Measurements from ENCODE around the gene ACVR1. TPM values are rescaled to one million over a fixed set of nuclear protein-coding genes. Genes with fewer than 3 reads are reported as not detected.
A peak's percentile ranks its signal among the peaks of the same experiment; 100 is the strongest.

The ACVR1 gene
- total and polyA plus RNA-seq, 2 donors (not counting 3 experiments of a cell fraction or from before 2014, with no cell fraction given), result 24.8 to 33.6 TPM

DNA sequence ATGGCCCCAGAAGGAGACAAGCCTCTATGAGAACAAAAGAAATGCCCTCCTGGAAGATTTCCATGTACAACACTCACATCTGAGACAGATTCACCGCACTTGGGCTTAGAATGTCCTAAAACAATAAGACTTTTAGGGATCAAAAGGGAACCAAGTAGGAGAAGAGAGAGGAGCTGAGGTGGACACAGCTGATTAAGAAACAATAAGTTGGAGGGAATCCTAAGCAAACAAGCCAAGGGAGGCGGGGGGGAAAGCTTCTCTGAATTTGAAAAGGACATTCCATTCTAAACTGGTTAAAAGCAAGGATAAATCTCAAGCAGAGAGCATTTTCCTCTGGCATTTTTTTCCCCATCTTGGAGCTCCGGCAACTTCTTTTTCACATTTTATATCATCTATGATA is 9.9 kb downstream of the ACVR1 start:
- H3K36me3 ChIP-seq (ENCODE audit: control insufficient read depth in 2 of 2, extremely low read depth in 1 of 2, insufficient read depth in 2 of 2, low read length in 2 of 2), result no peaks in the 10 kb centered on the region
- H3K4me1 ChIP-seq (ENCODE audit: control insufficient read depth, extremely low read depth, insufficient read depth, low read length), result peaks cover 24% of the 10 kb centered on the region
- H2AFZ ChIP-seq (ENCODE audit: low read depth, low read length), result no peak overlapping the region
- peaks cover 3% of the 10 kb centered on the region for H4K20me1 ChIP-seq (replicated peaks; ENCODE audit: control insufficient read depth, extremely low read depth, insufficient read depth, low read length)
- intact Hi-C loops (cut with micrococcal nuclease), result loop anchor here (1.0 kb wide), 1 partner anchor 11 kb away; no protein-coding TSS in a partner anchor
- no peak for TF ChIP-seq MYC (IDR thresholded peaks at IDR 0.05; ENCODE audit: low read depth, low read length)
- no peaks in the 10 kb centered on the region for H3K9me1 ChIP-seq (replicated peaks; ENCODE audit: control insufficient read depth, extremely low read depth, insufficient read depth, low read length)
- peak overlapping the region; percentile 49 for H3K4me2 ChIP-seq (ENCODE audit: insufficient read depth, low read length)
- H3K79me2 ChIP-seq (ENCODE audit: control insufficient read depth, insufficient read depth, low read length), result peaks cover 51% of the 10 kb centered on the region
- no peak overlapping the region for H3K27ac ChIP-seq (ENCODE audit: insufficient read depth, low read depth, low read length)
- BruUV-seq (replicated peaks), result no TSS peak
- no peak overlapping the region for H3K9ac ChIP-seq (replicated peaks; ENCODE audit: extremely low read depth, insufficient read depth, low read length)
- no peaks in the 10 kb centered on the region for H3K27me3 ChIP-seq (ENCODE audit: control insufficient read depth in 2 of 2, insufficient read depth in 2 of 2, low read length in 2 of 2)
- no peak overlapping the region for H3K4me3 ChIP-seq (replicated peaks in 1 of 3; ENCODE audit: insufficient read depth in 1 of 3, low read depth in 1 of 3, low read length in 3 of 3)
- CTCF ChIA-PET, result interaction anchor here (0.8 to 1.4 kb wide), 7 partner anchors 9 to 59 kb away, joined by 3 to 10 read pairs (median 3); partner anchors contain the start of gene ACVR1
- POLR2A ChIA-PET, result interaction anchor here (1.8 kb wide), 1 partner anchor 10 kb away, joined by 10 read pairs; the partner anchor contains the start of gene ACVR1
- dilution Hi-C loops (cut with MboI; ENCODE audit: extremely low pct_ligation_motif_present, low sequenced_read_pairs), result no loop called here
- FAIRE-seq, result peak; percentile 78
- no peaks in the 10 kb centered on the region for H3K9me3 ChIP-seq (replicated peaks; ENCODE audit: control insufficient read depth, insufficient read depth, low read length)
- DNase-seq (ENCODE audit: low read depth, low spot score), result peak; percentile 75

DNA sequence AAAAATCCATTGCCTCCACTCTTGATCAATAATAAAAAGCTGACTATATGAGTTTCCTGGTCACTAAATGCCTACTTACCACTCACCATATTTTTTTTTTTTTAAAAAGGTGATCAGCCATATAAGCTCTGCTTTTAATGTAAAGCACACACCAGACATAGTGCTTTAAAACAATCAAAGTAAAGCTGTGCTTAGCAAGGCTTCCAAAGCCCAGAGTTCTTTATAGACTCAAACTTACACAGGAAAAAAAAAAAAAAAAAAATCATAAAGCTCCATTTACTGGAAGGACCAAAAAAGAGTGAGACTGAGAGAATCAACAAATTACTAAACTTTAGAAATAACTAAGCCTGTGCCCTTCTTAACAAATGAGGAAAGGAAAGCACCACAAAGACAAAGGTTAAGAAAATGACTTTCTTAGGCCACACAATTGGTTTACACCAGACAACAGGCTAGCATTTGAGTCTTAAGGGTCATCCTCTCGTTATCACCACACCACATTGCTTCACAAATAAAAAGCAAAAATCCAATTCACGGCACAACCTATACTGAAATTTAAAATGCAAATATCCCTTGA is 11.2 kb downstream of the ACVR1 start:
- ChIA-PET POLR2A (interaction anchor here (0.5 kb wide), 1 partner anchor 1824 kb away, joined by 3 read pairs; no protein-coding TSS in a partner anchor), CTCF (interaction anchor here (0.9 to 1.4 kb wide), 4 partner anchors 9 to 159 kb away, joined by 3 to 4 read pairs (median 4); no protein-coding TSS in a partner anchor)
- H3K4me3 ChIP-seq (replicated peaks in 1 of 3; ENCODE audit: insufficient read depth in 1 of 3, low read depth in 1 of 3, low read length in 3 of 3), result no peak overlapping the region
- H3K9ac ChIP-seq (replicated peaks; ENCODE audit: extremely low read depth, insufficient read depth, low read length), result no peak overlapping the region
- intact Hi-C loops (cut with micrococcal nuclease), result no loop called here
- BruUV-seq (replicated peaks), result no TSS peak
- no peaks in the 10 kb centered on the region for H4K20me1 ChIP-seq (replicated peaks; ENCODE audit: control insufficient read depth, extremely low read depth, insufficient read depth, low read length)
- no peak overlapping the region for H3K4me2 ChIP-seq (ENCODE audit: insufficient read depth, low read length)
- H3K4me1 ChIP-seq (ENCODE audit: control insufficient read depth, extremely low read depth, insufficient read depth, low read length), result peaks cover 23% of the 10 kb centered on the region
- no peak overlapping the region for H2AFZ ChIP-seq (ENCODE audit: low read depth, low read length)
- FAIRE-seq (no peak), DNase-seq (ENCODE audit: low read depth, low spot score) (no peak)
- peaks cover 45% of the 10 kb centered on the region for H3K79me2 ChIP-seq (ENCODE audit: control insufficient read depth, insufficient read depth, low read length)
- no peak overlapping the region for H3K27ac ChIP-seq (ENCODE audit: insufficient read depth, low read depth, low read length)
- H3K36me3 ChIP-seq (ENCODE audit: control insufficient read depth in 2 of 2, extremely low read depth in 1 of 2, insufficient read depth in 2 of 2, low read length in 2 of 2), result no peaks in the 10 kb centered on the region
- no peaks in the 10 kb centered on the region for H3K27me3 ChIP-seq (ENCODE audit: control insufficient read depth in 2 of 2, insufficient read depth in 2 of 2, low read length in 2 of 2)
- H3K9me1 ChIP-seq (replicated peaks; ENCODE audit: control insufficient read depth, extremely low read depth, insufficient read depth, low read length), result no peaks in the 10 kb centered on the region
- H3K9me3 ChIP-seq (replicated peaks; ENCODE audit: control insufficient read depth, insufficient read depth, low read length), result no peaks in the 10 kb centered on the region
- no peak for TF ChIP-seq POLR2AphosphoS5 (IDR thresholded peaks at IDR 0.05; ENCODE audit: insufficient read depth, low read depth, low read length)
- TF ChIP-seq EZH2 (IDR thresholded peaks at IDR 0.05; ENCODE audit: borderline replicate concordance, low read depth, low read length, severe bottlenecking), result no peak
- no peak for TF ChIP-seq GATA2 (IDR thresholded peaks at IDR 0.05; ENCODE audit: insufficient read depth, insufficient read length, low read depth, low read length)
- TF ChIP-seq, protein P1, sequence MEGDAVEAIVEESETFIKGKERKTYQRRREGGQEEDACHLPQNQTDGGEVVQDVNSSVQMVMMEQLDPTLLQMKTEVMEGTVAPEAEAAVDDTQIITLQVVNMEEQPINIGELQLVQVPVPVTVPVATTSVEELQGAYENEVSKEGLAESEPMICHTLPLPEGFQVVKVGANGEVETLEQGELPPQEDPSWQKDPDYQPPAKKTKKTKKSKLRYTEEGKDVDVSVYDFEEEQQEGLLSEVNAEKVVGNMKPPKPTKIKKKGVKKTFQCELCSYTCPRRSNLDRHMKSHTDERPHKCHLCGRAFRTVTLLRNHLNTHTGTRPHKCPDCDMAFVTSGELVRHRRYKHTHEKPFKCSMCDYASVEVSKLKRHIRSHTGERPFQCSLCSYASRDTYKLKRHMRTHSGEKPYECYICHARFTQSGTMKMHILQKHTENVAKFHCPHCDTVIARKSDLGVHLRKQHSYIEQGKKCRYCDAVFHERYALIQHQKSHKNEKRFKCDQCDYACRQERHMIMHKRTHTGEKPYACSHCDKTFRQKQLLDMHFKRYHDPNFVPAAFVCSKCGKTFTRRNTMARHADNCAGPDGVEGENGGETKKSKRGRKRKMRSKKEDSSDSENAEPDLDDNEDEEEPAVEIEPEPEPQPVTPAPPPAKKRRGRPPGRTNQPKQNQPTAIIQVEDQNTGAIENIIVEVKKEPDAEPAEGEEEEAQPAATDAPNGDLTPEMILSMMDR (IDR thresholded peaks at IDR 0.05; ENCODE audit: extremely low read depth in 1 of 2, insufficient read depth in 1 of 2, low read depth in 1 of 2, low read length in 2 of 2), result no peak
- TF ChIP-seq FOS (IDR thresholded peaks at IDR 0.05; ENCODE audit: borderline replicate concordance, insufficient read depth, low read length), result no peak
- TF ChIP-seq, protein P2, sequence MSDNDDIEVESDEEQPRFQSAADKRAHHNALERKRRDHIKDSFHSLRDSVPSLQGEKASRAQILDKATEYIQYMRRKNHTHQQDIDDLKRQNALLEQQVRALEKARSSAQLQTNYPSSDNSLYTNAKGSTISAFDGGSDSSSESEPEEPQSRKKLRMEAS (IDR thresholded peaks at IDR 0.05; ENCODE audit: insufficient read depth, insufficient read length), result no peak
- TF ChIP-seq POLR2A (IDR thresholded peaks at IDR 0.05; ENCODE audit: low read depth, low read length), result no peak
- TF ChIP-seq JUN (IDR thresholded peaks at IDR 0.05; ENCODE audit: borderline replicate concordance, insufficient read depth, insufficient read length, low read depth), result no peak
- no peak for TF ChIP-seq MYC (IDR thresholded peaks at IDR 0.05; ENCODE audit: low read depth, low read length)
- dilution Hi-C loops (cut with MboI; ENCODE audit: extremely low pct_ligation_motif_present, low sequenced_read_pairs), result no loop called here

All from endothelial cell of umbilical vein (primary cell).